Mesendoderm (in vitro differentiated cells): ENCODE results near the gene TET1.
"Not testable (repeated sequence)": the region's sequence is repeated elsewhere in the genome, so short reads cannot be mapped to it uniquely, and the experiment has no call there.

Experiments used
- DNase-seq: peaks from one replicate; pipeline ENCODE4 v3.0.0; 2013
- H2AK5ac ChIP-seq: 2 replicates; pipeline ENCODE4 v1.6.1; 2013; ENCODE audit warnings: low read length, inconsistent platforms
- H2BK120ac ChIP-seq: 2 replicates; pipeline ENCODE4 v1.6.1; 2013; ENCODE audit warnings: low read depth, mild to moderate bottlenecking, low read length, moderate library complexity, mixed read lengths
- H2BK15ac ChIP-seq: replicated peaks from 2 replicates; pipeline ENCODE4 v1.6.1; 2013; ENCODE audit warnings: low read depth, mild to moderate bottlenecking, moderate library complexity
- H2BK5ac ChIP-seq: 2 replicates; pipeline ENCODE4 v1.6.1; 2013; ENCODE audit warnings: low read length, inconsistent platforms
- H3K18ac ChIP-seq: 2 replicates; pipeline ENCODE4 v1.6.1; 2013; ENCODE audit warnings: mild to moderate bottlenecking, low read length, mixed read lengths
- H3K23ac ChIP-seq: one replicate; pipeline ENCODE4 v1.6.1; 2013; ENCODE audit warnings: low read length
- H3K27ac ChIP-seq: 2 replicates; pipeline ENCODE4 v1.5.1; 2013; ENCODE audit warnings: low read depth, mild to moderate bottlenecking, inconsistent platforms, low read length, moderate library complexity
- H3K27me3 ChIP-seq: 2 replicates; pipeline ENCODE4 v1.6.1; 2013; ENCODE audit warnings: low read length, control low read depth, mild to moderate bottlenecking, inconsistent platforms; ENCODE audit not compliant: insufficient read depth, poor library complexity
- H3K36me3 ChIP-seq: 2 replicates; pipeline ENCODE4 v1.6.1; 2013; ENCODE audit warnings: low read length, inconsistent platforms; ENCODE audit not compliant: control insufficient read depth, insufficient read depth
- H3K4ac ChIP-seq: one replicate; pipeline ENCODE4 v1.6.1; 2013; ENCODE audit warnings: low read depth, mild to moderate bottlenecking, low read length, moderate library complexity
- H3K4me1 ChIP-seq: 2 replicates; pipeline ENCODE4 v1.6.1; 2013; ENCODE audit warnings: low read depth, low read length, inconsistent platforms; ENCODE audit not compliant: control insufficient read depth
- H3K4me2 ChIP-seq: 2 replicates; pipeline ENCODE4 v1.6.1; 2013; ENCODE audit warnings: low read length
- H3K4me3 ChIP-seq: 2 replicates; pipeline ENCODE4 v1.5.1; 2013; ENCODE audit warnings: mild to moderate bottlenecking, low read length
- H3K56ac ChIP-seq: one replicate; pipeline ENCODE4 v1.6.1; 2013; ENCODE audit warnings: low read length
- H3K79me1 ChIP-seq: 2 replicates; pipeline ENCODE4 v1.6.1; 2013; ENCODE audit warnings: low read length, inconsistent platforms
- H3K79me2 ChIP-seq: 2 replicates; pipeline ENCODE4 v1.6.1; 2013; ENCODE audit warnings: mild to moderate bottlenecking, low read length; ENCODE audit not compliant: control insufficient read depth, insufficient read depth
- H3K9ac ChIP-seq: 2 replicates; pipeline ENCODE4 v1.6.1; 2013; ENCODE audit warnings: low read length, inconsistent platforms
- H4K5ac ChIP-seq: one replicate; pipeline ENCODE4 v1.6.1; 2013; ENCODE audit warnings: low read length
- H4K8ac ChIP-seq: one replicate; pipeline ENCODE4 v1.6.1; 2013; ENCODE audit warnings: low read depth, mild to moderate bottlenecking, control low read depth, low read length, moderate library complexity
- WGBS: extraction: QIAGEN DNeasy Blood & Tissue Kit; methylation state at CpG from one replicate; pipeline ENCODE4 v1.1.7; 2013; ENCODE audit warnings: low lambda C conversion rate, missing lambda C conversion rate; ENCODE audit not compliant: insufficient coverage; ENCODE audit errors: extremely low coverage; 5-methylcytosine and 5-hydroxymethylcytosine counted together

TET1 gene

GRCh38 chr10:68617691-68618090 is 57.6 kb downstream of the TET1 start:
- H3K79me1 ChIP-seq, H3K4ac ChIP-seq, H3K4me3 ChIP-seq, H3K79me2 ChIP-seq, H3K4me2 ChIP-seq, H3K4me1 ChIP-seq, DNase-seq, H3K27me3 ChIP-seq, H2BK15ac ChIP-seq, H2AK5ac ChIP-seq, H4K8ac ChIP-seq, H3K9ac ChIP-seq, H3K23ac ChIP-seq, H3K36me3 ChIP-seq, H4K5ac ChIP-seq: not testable (repeated sequence)
- Histone ChIP-seq H3K27ac (peak overlapping the region; percentile 15), H3K18ac (peak overlapping the region; percentile 96), H3K56ac (peak overlapping the region; percentile 60), H2BK5ac (peak overlapping the region; percentile 71), H2BK120ac (peak overlapping the region; percentile 82)
- no CpG with 5 or more reads among the region's 10 CpGs for WGBS

GRCh38 chr10:68618234-68618633 is 58.1 kb downstream of the TET1 start:
- no peak overlapping the region for H2AK5ac ChIP-seq
- H3K36me3 ChIP-seq = no peaks in the 10 kb centered on the region
- peaks cover 2% of the 10 kb centered on the region for H3K79me1 ChIP-seq
- H2BK5ac ChIP-seq = no peak overlapping the region
- WGBS = no CpG with 5 or more reads among the region's 1 CpG
- no peaks in the 10 kb centered on the region for H3K4me1 ChIP-seq
- H4K5ac ChIP-seq = no peak overlapping the region
- H3K56ac ChIP-seq = no peak overlapping the region
- no peak overlapping the region for H3K23ac ChIP-seq
- no peaks in the 10 kb centered on the region for H3K27me3 ChIP-seq
- H2BK15ac ChIP-seq = no peak overlapping the region
- no peak overlapping the region for H2BK120ac ChIP-seq
- peak; percentile 95 for DNase-seq
- H3K18ac ChIP-seq = no peak overlapping the region
- H3K4me3 ChIP-seq = no peak overlapping the region
- no peak overlapping the region for H3K4me2 ChIP-seq
- no peak overlapping the region for H3K9ac ChIP-seq
- peaks cover 1% of the 10 kb centered on the region for H3K79me2 ChIP-seq
- H4K8ac ChIP-seq = no peak overlapping the region
- H3K27ac ChIP-seq = no peak overlapping the region
- H3K4ac ChIP-seq = no peak overlapping the region

- H3K4me3 ChIP-seq = no peak overlapping the region
- no CpG with 5 or more reads among the region's 3 CpGs for WGBS
- no peak overlapping the region for H3K4ac ChIP-seq
- no peak overlapping the region for H3K9ac ChIP-seq
- no peak overlapping the region for H2AK5ac ChIP-seq
- no peak overlapping the region for H3K18ac ChIP-seq
- no peak overlapping the region for H2BK120ac ChIP-seq
- H3K56ac ChIP-seq = no peak overlapping the region
- peaks cover 5% of the 10 kb centered on the region for H3K79me2 ChIP-seq
- peaks cover 6% of the 10 kb centered on the region for H3K79me1 ChIP-seq
- no peaks in the 10 kb centered on the region for H3K27me3 ChIP-seq
- no peaks in the 10 kb centered on the region for H3K36me3 ChIP-seq
- H3K23ac ChIP-seq = no peak overlapping the region
- no peaks in the 10 kb centered on the region for H3K4me1 ChIP-seq
- no peak overlapping the region for H3K27ac ChIP-seq
- H4K5ac ChIP-seq = no peak overlapping the region
- H2BK15ac ChIP-seq = no peak overlapping the region
- no peak overlapping the region for H3K4me2 ChIP-seq
- no peak overlapping the region for H2BK5ac ChIP-seq
- H4K8ac ChIP-seq = no peak overlapping the region
- DNase-seq = no peak
These were observed 59.5 kb downstream of the TET1 start for GRCh38 chr10:68619595-68619994.

GRCh38 chr10:68625316-68625921 is 65.3 kb downstream of the TET1 start:
- Histone ChIP-seq H3K4me3 (no peak overlapping the region), H3K9ac (no peak overlapping the region), H4K8ac (no peak overlapping the region), H2BK15ac (no peak overlapping the region), H3K4me1 (no peaks in the 10 kb centered on the region), H3K36me3 (peaks cover 1% of the 10 kb centered on the region), H2BK120ac (no peak overlapping the region), H3K56ac (no peak overlapping the region), H3K4ac (no peak overlapping the region), H3K4me2 (no peak overlapping the region), H3K27me3 (no peaks in the 10 kb centered on the region), H4K5ac (no peak overlapping the region), H3K23ac (no peak overlapping the region), H2AK5ac (no peak overlapping the region), H3K79me1 (peaks cover 6% of the 10 kb centered on the region), H3K27ac (no peak overlapping the region), H3K79me2 (peaks cover 4% of the 10 kb centered on the region), H3K18ac (no peak overlapping the region), H2BK5ac (no peak overlapping the region)
- no CpG with 5 or more reads among the region's 4 CpGs for WGBS
- no peak for DNase-seq

- H3K79me2 ChIP-seq = peaks cover under 1% of the 10 kb centered on the region
- no peak overlapping the region for H3K27ac ChIP-seq
- H3K9ac ChIP-seq = no peak overlapping the region
- peaks cover 1% of the 10 kb centered on the region for H3K36me3 ChIP-seq
- no peak for DNase-seq
- no peak overlapping the region for H3K56ac ChIP-seq
- H3K4me2 ChIP-seq = no peak overlapping the region
- no peak overlapping the region for H3K23ac ChIP-seq
- no peak overlapping the region for H4K8ac ChIP-seq
- no peak overlapping the region for H2BK15ac ChIP-seq
- H3K18ac ChIP-seq = no peak overlapping the region
- H4K5ac ChIP-seq = no peak overlapping the region
- H3K27me3 ChIP-seq = no peaks in the 10 kb centered on the region
- H2AK5ac ChIP-seq = no peak overlapping the region
- H3K79me1 ChIP-seq = peaks cover 5% of the 10 kb centered on the region
- H3K4me3 ChIP-seq = no peak overlapping the region
- no peak overlapping the region for H3K4ac ChIP-seq
- no peak overlapping the region for H2BK5ac ChIP-seq
- H3K4me1 ChIP-seq = no peaks in the 10 kb centered on the region
- no peak overlapping the region for H2BK120ac ChIP-seq
- no CpG with 5 or more reads among the region's 6 CpGs for WGBS
These were observed 68.5 kb downstream of the TET1 start for GRCh38 chr10:68628576-68629127.

GRCh38 chr10:68632271-68632560 is 72.1 kb downstream of the TET1 start:
- not testable (repeated sequence) for H3K18ac ChIP-seq, H4K5ac ChIP-seq, H3K36me3 ChIP-seq, H3K4me3 ChIP-seq, H3K56ac ChIP-seq, H3K79me2 ChIP-seq, H2AK5ac ChIP-seq, H2BK120ac ChIP-seq, H3K4ac ChIP-seq, DNase-seq, H3K79me1 ChIP-seq, H3K23ac ChIP-seq, H3K4me2 ChIP-seq, H2BK15ac ChIP-seq, H4K8ac ChIP-seq, H3K27me3 ChIP-seq, H2BK5ac ChIP-seq, H3K4me1 ChIP-seq, H3K9ac ChIP-seq
- no CpG with 5 or more reads among the region's 10 CpGs for WGBS
- peak overlapping the region; percentile 44 for H3K27ac ChIP-seq
